Fibroblast of lung (primary cell): ENCODE results near the gene AP1S3. TPM values are rescaled to one million over a fixed set of nuclear protein-coding genes. Genes with fewer than 3 reads are reported as not detected.

Experiments
- DNase-seq, 2 donors: peaks; one replicate each; pipeline versions ENCODE4 v3.0.0 to v3.0.0-alpha.2; 2010; ENCODE audit warnings: low read depth in 2 of 2
- H2AFZ ChIP-seq: 2 replicates; pipeline ENCODE4 v1.5.1; 2012; ENCODE audit warnings: low read length, control low read depth, inconsistent platforms
- H3K27ac ChIP-seq: 2 replicates; pipeline ENCODE4 v1.5.1; 2011; ENCODE audit warnings: low read length, control low read depth; ENCODE audit not compliant: insufficient read depth
- H3K27me3 ChIP-seq: 2 replicates; pipeline ENCODE4 v1.5.1; 2011; ENCODE audit warnings: mild to moderate bottlenecking, low read length; ENCODE audit not compliant: control insufficient read depth, insufficient read depth
- H3K36me3 ChIP-seq: 2 replicates; pipeline ENCODE4 v1.5.1; 2011; ENCODE audit warnings: low read length; ENCODE audit not compliant: control insufficient read depth, insufficient read depth
- H3K4me1 ChIP-seq: 2 replicates; pipeline ENCODE4 v1.5.1; 2011; ENCODE audit warnings: low read length; ENCODE audit not compliant: control insufficient read depth, insufficient read depth; ENCODE audit errors: extremely low read depth
- H3K4me2 ChIP-seq: 2 replicates; pipeline ENCODE4 v1.5.1; 2011; ENCODE audit warnings: low read length, control low read depth; ENCODE audit not compliant: insufficient read depth; ENCODE audit errors: extremely low read depth
- H3K4me3 ChIP-seq, 4 experiments: fragments of 200-600 bp in 1 of 4; sonication (generic) in 1 of 4; replicated peaks in 1 of 4; 2 replicates each; pipeline ENCODE4 v1.5.1; 2011 to 2016; ENCODE audit warnings: low read length in 4 of 4, low read depth in 3 of 4, mild to moderate bottlenecking in 3 of 4, control low read depth in 2 of 4, inconsistent platforms in 1 of 4, mixed read lengths in 1 of 4; ENCODE audit not compliant: insufficient read depth in 1 of 4; ENCODE audit errors: control extremely low read depth in 1 of 4
- H3K79me2 ChIP-seq: 2 replicates; pipeline ENCODE4 v1.5.1; 2012; ENCODE audit warnings: mild to moderate bottlenecking, low read length, inconsistent platforms; ENCODE audit not compliant: control insufficient read depth, insufficient read depth
- H3K9ac ChIP-seq: 2 replicates; pipeline ENCODE4 v1.5.1; 2011; ENCODE audit warnings: mild to moderate bottlenecking, low read length, control low read depth; ENCODE audit not compliant: insufficient read depth
- H3K9me3 ChIP-seq: 2 replicates; pipeline ENCODE4 v1.5.1; 2012; ENCODE audit warnings: low read depth, low read length; ENCODE audit not compliant: control insufficient read depth, insufficient read depth
- H4K20me1 ChIP-seq: 2 replicates; pipeline ENCODE4 v1.5.1; 2011; ENCODE audit warnings: low read length; ENCODE audit not compliant: control insufficient read depth, insufficient read depth; ENCODE audit errors: extremely low read depth
- EZH2 ChIP-seq: IDR thresholded peaks from 2 replicates; pipeline ENCODE4 v1.5.1; 2012; ENCODE audit warnings: low read length, control low read depth, mild to moderate bottlenecking; ENCODE audit errors: missing control alignments
- polyA plus RNA-seq, 2 donors: library from polyadenylated mRNA; depleted of rRNA in 1 of 2; stranded (reverse) in 1 of 2; unstranded in 1 of 2; fragments of >200 nt; gene quantifications; 2 replicates each; pipeline ENCODE4 v1.2.1, GENCODE V29; 2011 to 2012; ENCODE audit warnings: missing spikeins in 1 of 2
- total RNA-seq: library from RNA; depleted of rRNA; stranded (reverse); fragments of >200 nt; gene quantifications from 2 replicates; pipeline ENCODE4 v1.2.1, GENCODE V29; 2014
- TF ChIP-seq, protein P1 (sequence below), 2 donors: IDR thresholded peaks in 1 of 2; conservative IDR thresholded peaks in 1 of 2; 1 replicate in 1 of 2; 2 replicates in 1 of 2; pipeline ENCODE4 v1.5.1; 2011 to 2012; ENCODE audit warnings: low read length in 2 of 2, control low read depth in 1 of 2, inconsistent platforms in 1 of 2, low read depth in 1 of 2, mild to moderate bottlenecking in 1 of 2

The AP1S3 gene
- total and polyA plus RNA-seq, 2 donors (not counting 1 experiment from before 2014, with no cell fraction given): 2.9 to 3.3 TPM

DNA sequence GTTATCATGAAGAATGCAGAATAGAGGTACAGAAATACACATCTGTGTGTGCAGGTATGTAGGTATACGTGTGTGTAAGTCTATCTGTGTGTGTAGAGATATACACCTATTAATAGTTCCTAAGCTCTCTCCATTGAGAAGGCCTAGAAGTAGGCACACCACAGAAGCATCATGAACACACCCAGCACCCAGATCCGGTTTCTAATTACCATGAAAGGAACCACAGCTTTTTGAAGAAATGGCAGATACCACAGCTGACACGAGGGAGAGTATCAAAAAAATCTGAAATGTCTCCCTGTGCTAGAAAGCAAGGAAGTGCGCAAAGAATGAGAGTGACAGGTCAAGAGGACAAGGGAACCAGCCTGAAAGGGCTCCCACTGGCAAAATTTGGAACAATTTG lies 27.7 kb upstream of the AP1S3 start:
- Histone ChIP-seq H3K27me3 (no peaks in the 10 kb centered on the region), H3K9me3 (no peaks in the 10 kb centered on the region), H3K4me1 (peaks cover 2% of the 10 kb centered on the region), H3K79me2 (no peaks in the 10 kb centered on the region), H2AFZ (no peak overlapping the region), H3K9ac (no peak overlapping the region), H3K4me2 (no peak overlapping the region), H3K4me3 (no peak overlapping the region), H4K20me1 (no peaks in the 10 kb centered on the region), H3K36me3 (no peaks in the 10 kb centered on the region), H3K27ac (no peak overlapping the region)
- DNase-seq: no peak
- TF ChIP-seq, protein P1, sequence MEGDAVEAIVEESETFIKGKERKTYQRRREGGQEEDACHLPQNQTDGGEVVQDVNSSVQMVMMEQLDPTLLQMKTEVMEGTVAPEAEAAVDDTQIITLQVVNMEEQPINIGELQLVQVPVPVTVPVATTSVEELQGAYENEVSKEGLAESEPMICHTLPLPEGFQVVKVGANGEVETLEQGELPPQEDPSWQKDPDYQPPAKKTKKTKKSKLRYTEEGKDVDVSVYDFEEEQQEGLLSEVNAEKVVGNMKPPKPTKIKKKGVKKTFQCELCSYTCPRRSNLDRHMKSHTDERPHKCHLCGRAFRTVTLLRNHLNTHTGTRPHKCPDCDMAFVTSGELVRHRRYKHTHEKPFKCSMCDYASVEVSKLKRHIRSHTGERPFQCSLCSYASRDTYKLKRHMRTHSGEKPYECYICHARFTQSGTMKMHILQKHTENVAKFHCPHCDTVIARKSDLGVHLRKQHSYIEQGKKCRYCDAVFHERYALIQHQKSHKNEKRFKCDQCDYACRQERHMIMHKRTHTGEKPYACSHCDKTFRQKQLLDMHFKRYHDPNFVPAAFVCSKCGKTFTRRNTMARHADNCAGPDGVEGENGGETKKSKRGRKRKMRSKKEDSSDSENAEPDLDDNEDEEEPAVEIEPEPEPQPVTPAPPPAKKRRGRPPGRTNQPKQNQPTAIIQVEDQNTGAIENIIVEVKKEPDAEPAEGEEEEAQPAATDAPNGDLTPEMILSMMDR (conservative IDR thresholded peaks at IDR 0.05 in 1 of 2, IDR thresholded peaks at IDR 0.05 in 1 of 2; ENCODE audit: low read depth in 1 of 2, low read length in 2 of 2): no peak
- TF ChIP-seq EZH2: no peak

DNA sequence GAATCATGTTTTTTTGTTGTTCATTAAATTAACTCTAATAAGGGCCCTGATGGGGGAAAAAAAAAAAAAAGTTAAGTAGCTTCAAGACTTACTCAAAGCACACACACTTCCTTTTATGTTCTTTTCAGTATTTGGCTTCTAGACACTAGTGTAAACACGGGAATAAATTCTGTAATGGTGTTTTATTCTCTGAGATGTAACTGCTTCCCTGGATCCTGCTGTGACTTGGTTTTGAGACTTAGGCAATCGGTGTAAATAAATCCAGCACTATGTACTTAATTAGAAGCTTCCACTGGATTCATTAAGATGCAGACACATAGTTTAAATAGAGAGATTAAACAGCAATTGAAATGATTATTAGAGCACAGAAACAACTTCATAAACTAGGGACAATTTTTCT lies 26.1 kb upstream of the AP1S3 start:
- Histone ChIP-seq H3K4me1 (peaks cover 2% of the 10 kb centered on the region), H2AFZ (no peak overlapping the region), H3K27me3 (no peaks in the 10 kb centered on the region), H4K20me1 (no peaks in the 10 kb centered on the region), H3K36me3 (no peaks in the 10 kb centered on the region), H3K4me2 (no peak overlapping the region), H3K9ac (no peak overlapping the region), H3K27ac (no peak overlapping the region), H3K9me3 (no peaks in the 10 kb centered on the region), H3K4me3 (no peak overlapping the region), H3K79me2 (no peaks in the 10 kb centered on the region)
- DNase-seq: no peak
- TF ChIP-seq, protein P1 (conservative IDR thresholded peaks at IDR 0.05 in 1 of 2, IDR thresholded peaks at IDR 0.05 in 1 of 2; ENCODE audit: low read depth in 1 of 2, low read length in 2 of 2): no peak
- TF ChIP-seq EZH2: no peak

DNA sequence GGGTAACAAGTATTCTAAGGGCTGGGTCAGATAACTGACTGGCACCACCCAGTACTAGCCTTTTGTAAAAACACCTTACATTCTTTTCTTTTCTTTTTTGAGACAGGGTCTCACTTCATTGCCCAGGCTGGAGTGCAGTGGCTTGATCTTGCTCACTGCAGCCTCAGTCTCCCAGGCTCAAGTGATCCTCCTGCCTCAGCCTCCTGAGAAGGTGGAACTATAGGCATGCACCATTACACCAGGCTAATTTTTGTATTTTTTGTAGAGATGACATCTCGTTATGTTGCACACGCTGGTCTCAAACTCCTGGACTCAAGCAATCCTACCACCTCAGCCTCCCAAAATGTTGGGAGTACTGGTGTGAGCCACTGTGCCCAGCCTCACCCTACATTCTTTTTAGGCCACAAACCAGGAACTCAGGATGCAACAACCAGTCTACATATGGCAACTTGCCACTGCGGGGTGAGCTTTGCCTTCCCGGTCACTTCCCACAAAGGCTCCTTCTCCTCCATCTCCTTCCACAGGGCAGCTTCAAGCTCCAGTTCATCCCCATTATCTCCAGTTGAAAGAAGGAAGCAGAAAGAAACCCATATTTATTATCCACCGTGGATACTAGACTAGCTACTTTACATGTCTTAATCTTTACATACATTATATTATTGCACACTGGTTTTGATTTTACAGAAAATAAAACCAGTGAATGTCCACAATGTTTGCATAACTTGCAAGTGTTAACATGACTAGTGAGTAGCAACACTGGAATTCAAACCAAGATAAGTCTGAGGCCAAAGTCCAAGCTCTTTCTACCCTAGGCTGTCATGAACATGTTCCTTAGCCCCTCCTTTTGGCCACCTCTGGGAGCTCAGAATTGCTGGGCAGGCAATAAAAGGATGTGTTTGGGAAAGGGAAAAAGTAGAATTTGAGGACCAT lies 23.7 kb upstream of the AP1S3 start:
- no peak overlapping the region for H3K9ac ChIP-seq
- no peaks in the 10 kb centered on the region for H4K20me1 ChIP-seq
- H3K27ac ChIP-seq: no peak overlapping the region
- no peak overlapping the region for H3K4me3 ChIP-seq
- H3K4me1 ChIP-seq: peaks cover 2% of the 10 kb centered on the region
- H3K36me3 ChIP-seq: no peaks in the 10 kb centered on the region
- no peak overlapping the region for H2AFZ ChIP-seq
- no peaks in the 10 kb centered on the region for H3K27me3 ChIP-seq
- no peaks in the 10 kb centered on the region for H3K9me3 ChIP-seq
- TF ChIP-seq EZH2: no peak
- TF ChIP-seq, protein P1 (conservative IDR thresholded peaks at IDR 0.05 in 1 of 2, IDR thresholded peaks at IDR 0.05 in 1 of 2; ENCODE audit: low read depth in 1 of 2, low read length in 2 of 2): peak in 1 of 2 donors; percentile 15
- no peak overlapping the region for H3K4me2 ChIP-seq
- peak; percentile 80 for DNase-seq
- H3K79me2 ChIP-seq: no peaks in the 10 kb centered on the region
